HG03378 (cell line): ENCODE measurements around the gene CAPN8.

ENCODE experiments used
- ATAC-seq: cut with Tn5 transposase; IDR thresholded peaks from one replicate; pipeline ENCODE4 v1.9.1; 2021; ENCODE audit warnings: mild to moderate bottlenecking, moderate library complexity; ENCODE audit not compliant: unreplicated experiment

The CAPN8 gene

DNA sequence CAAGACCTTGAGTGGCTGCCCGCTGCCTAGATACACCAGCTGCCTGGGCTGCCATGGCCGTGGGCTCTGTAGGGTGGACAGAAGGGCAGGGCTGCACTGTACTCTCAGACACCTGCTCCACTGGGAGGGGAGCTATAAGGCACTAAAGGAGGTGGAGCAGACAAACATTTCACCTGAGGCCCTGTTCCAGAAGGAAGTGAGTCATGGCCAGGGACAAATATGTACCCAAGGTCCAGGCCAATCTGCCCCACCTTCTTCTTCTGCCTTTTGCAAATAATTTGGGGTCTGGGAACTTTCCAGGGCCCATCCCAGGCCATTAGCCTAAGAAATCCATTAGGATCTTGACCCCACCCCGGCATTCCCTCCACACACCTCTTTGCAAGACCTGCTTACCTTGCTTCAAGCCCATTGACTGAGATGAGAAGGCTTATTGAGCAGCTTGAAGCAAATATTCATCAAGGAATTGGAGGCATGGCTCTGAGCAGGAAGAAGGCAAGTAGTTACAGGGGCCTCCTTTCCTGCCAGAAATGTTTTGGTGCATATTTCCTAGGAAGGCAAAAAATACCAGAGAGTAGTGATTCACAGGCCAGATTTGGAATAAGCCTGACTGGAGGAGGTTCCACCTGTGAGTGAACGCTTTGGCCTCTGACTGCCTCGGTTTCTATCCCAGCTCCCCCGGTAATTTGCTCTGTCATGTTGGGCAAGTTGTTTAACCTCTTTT is at the start of gene CAPN8:
Gene CAPN8, minus strand, starts transcription at position 110 of the 721 bp plus-strand sequence. Its CDS starts 55 bp downstream, at position 55.
- ATAC-seq = no peak

DNA sequence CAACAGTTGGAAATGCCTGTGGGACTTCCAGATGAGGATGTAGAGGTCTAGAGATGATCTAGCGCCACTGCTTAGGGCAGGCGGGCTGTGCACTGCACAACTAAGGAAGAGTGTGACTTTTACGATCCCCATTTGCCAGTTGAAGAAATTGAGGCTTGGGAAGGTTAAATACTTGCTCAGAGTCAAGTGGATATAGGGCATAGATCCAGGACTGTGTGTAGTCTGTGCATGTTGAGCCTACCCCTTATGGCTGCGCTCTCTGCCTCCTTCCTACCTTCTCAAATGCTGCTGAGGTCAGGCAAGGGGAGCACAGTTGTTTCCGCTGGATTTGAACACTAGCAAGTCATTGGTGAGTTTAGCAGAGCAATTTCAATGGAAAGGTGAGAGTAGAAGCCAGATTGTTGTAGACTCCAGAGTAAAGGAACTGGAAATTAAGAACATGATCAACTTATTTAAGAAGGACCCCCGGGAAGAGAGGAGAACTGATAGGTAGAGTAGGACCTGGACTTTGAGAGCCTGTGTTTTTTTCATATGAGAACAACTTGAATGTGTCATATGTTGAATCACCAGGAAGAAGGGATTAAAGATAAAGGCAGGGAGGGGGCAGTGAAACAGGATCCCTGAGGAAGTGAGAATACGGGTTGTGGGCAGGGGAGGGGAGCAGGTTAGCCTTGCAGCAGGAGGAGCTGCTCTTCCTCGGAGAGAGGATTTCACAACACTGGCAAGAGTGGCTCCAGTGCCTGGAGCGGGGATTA is 49.5 kb upstream of the CAPN8 start:
- ATAC-seq = no peak

DNA sequence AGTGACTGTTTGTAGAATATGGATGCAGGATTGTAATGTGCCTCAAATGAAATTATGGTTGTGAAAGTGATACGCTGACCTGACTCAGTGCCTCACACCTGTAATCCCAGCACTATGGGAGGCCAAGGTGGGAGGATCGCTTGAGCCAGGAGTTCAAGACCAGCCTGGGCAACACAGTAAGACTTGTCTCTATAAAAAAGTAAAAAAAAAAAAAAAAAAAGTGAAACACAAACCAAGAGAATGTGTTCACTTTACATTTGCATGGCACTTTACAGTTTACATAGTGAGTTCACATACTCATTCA is 48.9 kb upstream of the CAPN8 start:
- ATAC-seq = no peak

DNA sequence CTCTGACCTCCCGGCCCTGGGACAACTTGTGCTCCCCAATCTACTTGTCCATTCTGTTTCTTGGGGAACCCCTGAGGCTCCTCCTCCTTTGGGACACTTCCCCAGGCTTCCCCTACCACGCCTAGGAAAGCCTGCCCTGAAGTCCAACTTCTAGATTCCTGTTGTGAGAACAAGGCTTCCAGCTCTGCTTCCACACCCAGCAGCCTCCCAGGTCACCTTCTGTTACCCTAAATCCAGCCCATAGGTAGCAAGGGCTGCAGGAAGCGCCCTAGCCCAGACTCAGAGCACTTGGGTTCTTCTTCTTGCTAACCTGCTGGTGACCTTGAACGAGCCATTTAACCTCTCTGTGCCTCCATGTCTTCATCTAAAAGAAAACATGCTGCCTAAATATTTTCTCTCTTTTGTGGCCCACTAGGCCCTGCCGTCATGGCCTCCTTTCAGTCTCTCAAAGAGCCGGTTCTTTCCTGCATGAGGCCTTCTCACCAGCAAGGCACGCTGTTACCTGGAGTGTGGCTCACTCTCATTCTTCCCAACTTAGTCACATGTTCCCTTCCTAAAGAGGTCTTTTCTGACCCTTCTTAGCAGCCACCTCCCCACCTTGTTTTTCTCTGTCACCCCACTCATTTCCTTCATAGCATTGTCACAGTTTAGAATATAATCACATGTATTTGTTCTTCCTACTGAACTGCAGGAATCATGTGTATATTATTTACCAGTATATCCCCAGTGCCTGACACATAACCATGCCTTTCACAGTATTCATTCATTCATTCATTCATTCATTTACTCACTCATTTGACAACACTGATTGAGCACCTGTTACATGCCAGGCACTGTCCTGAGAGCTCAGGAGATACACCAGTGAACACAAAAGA is 48.3 kb upstream of the CAPN8 start:
- ATAC-seq = no peak

DNA sequence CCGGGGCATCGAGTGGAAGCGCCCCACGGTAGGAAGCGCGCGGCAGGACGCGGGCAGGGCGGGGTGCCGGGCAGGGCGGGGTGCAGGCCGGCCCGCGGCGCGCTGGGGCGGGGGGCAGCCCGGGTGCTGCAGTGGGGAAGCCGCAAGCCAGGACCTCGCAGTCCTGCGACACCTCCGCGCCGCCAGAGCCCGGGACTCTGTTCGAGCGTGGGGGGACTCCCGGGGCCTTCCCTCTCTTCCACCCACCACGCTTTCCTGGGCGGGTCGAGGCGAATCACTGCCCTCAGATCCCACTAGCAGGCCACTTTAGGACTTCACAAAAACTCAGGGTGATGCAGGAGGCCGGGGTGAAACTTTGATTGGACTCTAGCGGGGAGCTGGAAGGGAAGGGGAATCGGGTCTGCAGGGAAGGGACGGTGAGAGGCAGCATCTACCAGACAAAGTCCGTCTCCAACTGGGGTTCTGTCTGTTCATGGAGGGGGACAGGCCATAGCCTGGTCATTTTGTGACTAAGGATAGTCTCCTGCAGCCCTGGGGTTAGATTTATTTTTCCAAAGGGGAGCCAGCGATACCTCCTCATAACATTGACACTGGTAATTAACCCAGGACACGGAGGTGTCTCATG is 47.5 kb upstream of the CAPN8 start:
- ATAC-seq = no peak

DNA sequence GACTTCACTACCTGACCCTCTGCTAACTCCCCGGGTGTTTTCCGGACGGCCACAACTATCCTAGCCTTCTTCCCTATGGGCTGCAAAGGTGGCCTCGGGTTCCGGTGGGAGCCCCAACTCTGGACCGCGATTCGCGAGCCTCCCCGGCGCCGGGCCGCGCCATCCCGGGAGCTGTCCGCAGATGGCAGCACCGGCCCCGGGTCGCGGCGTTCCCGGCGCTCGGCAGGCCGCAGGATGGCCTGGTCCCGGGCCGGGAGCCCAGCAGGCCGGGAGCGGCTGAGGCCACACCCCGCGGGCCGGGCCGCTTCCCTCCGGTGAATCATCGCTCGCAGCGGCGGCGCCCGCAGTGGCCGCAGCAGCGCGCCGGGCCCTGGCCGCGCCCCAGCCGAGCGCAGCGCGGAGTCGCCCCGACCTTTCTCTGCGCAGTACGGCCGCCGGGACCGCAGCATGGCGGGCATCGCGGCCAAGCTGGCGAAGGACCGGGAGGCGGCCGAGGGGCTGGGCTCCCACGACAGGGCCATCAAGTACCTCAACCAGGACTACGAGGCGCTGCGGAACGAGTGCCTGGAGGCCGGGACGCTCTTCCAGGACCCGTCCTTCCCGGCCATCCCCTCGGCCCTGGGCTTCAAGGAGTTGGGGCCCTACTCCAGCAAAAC is 46.8 kb upstream of the CAPN8 start, which contains the start of gene CAPN2:
Gene CAPN2, plus strand, starts transcription at position 346 of the 656 bp plus-strand sequence. Its CDS starts 102 bp downstream, at position 448.
- no peak for ATAC-seq

DNA sequence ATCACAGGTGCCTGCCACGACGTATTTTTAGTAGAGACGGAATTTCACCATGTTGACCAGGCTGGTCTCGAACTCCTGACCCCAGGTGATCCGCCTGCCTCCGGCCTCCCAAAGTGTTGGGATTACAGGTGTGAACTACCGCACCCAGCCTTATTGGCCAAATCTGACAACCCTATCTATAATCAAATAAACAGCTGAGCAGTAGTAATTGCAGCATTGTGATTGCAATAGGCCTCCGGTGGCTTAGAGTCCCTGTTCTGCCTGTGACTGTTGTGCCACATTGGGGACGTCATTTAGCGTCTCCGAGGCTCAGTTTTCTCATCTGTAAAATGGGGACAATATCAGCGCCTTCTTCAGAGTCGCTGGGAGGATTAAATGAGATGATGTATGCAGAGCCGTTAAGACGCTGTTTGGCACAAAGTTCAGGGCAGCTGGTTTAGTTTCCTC is 46.3 kb upstream of the CAPN8 start:
- no peak for ATAC-seq

DNA sequence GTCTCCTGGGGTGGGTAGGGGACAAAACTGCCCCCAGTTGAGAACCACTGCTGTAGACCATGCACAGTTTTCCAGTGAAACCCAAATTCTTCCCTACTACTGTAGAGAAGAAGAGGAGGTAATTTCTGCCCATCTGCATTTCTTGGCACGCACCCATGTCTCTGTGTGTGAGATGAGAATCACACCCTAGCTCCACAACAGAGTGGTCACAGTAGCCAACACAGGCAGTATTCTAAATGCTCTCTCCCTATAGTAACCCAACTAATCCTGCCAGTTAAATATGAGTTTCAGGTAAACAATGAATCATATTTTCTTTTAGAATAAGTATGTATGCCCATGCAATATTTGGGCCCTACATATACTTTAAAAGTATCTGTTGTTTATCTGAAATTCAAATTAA is 45.7 kb upstream of the CAPN8 start:
- ATAC-seq = no peak

DNA sequence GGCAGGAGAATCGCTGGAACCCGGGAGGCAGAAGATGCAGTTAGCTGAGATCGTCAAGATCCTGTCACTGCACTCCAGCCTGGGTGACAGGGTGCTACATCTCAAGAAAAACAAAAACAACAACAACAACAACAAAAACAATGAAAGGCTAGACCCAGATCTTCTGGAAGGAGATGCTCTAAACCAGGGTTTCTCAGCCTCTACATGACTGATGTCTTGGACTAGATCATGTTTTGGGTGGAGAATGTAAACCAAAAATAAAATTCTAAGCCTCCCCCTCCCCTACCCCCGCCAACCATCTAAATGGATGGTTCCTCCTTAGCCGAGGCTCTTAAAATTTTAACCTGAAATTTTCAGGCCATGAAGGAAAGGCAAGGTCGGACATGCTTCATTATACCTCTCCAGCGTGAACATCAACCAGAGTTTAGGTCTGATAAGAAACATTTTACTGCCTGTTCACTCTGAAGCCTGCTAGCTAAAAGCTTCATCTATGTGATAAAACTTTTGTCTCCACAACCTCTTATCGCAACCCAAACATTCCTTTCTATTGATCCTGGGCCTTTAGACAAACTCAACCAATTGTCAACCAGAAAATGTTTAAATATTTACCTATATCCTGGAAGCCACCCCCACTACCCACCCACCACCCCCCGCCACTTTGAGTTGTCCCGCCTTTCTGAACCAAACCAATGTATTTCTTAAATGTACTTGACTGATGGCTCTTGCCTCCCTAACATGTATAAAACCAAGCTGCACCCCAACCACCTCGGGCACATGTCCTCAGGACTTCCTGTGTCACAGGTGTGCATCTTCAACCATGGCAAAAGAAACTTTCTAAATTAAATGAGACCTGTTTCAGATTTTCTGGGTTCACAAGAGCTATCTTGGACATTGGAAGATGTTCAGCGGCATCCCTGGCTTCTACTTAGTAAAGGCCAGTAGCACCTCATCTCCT is 45.0 kb upstream of the CAPN8 start:
- ATAC-seq = no peak

DNA sequence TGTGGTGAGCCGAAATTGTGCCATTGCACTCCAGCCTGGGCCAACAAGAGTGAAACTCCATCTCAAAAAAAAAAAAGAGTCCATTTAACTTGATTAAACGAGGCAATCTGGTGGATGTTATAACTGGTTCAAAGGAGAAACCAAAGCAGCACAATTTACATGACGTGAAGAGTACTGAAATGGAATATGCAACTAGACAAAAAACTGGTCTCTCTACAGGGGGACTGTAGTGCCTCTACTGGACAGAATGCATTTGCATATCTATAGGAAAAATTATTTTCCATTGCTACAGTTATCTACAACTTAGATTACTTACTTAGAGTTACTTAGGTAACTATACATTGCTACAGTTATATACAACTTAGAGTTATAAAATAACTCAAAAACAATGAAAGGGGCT is 44.1 kb upstream of the CAPN8 start:
- ATAC-seq = no peak

DNA sequence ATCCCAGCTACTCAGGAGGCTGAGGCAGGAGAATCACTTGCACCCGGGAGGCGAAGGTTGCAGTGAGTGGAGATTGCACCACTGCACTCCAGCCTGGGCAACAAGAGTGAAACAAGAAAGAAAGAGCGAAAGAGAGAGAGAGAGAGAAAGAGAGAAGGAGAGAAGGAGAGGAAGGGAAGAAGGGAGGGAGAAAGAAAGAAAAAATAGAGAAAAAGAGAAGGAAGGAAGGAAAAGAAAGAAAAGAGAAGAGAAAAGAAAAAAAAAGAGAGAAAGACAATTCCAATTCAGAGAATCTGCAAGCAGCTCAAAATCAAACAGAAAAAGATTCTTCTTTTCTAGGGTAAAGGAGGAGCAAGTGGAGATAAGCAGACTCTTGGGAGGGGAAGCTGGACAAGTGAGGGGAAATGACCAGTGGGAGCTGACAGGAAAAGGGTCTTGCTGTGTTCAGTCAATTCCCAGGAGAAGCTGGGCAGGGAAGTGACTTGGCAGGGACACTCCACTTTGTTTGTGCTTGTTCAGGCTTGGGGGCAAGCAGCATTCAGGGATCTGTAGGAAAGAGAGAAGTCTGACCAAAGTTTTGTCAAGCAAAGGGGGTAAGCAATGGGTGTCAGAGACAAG is 43.3 kb upstream of the CAPN8 start:
- no peak for ATAC-seq

DNA sequence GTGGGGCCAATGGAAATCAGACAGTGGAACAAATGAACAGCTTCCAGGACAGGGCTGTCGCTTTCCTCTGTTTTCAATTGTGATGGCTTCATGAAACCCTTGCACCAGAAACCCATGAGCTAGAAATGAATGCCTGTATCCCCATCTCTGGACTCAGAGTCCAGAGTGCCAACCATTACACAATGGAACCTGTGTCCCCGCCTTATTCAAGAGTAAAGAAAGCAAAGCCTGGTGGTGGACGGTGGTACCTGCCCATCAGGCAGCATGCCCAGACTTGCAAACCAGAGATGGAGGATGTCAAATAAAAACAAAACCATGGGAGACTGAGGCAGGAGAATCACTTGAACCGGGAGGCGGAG is 42.5 kb upstream of the CAPN8 start:
- no peak for ATAC-seq

DNA sequence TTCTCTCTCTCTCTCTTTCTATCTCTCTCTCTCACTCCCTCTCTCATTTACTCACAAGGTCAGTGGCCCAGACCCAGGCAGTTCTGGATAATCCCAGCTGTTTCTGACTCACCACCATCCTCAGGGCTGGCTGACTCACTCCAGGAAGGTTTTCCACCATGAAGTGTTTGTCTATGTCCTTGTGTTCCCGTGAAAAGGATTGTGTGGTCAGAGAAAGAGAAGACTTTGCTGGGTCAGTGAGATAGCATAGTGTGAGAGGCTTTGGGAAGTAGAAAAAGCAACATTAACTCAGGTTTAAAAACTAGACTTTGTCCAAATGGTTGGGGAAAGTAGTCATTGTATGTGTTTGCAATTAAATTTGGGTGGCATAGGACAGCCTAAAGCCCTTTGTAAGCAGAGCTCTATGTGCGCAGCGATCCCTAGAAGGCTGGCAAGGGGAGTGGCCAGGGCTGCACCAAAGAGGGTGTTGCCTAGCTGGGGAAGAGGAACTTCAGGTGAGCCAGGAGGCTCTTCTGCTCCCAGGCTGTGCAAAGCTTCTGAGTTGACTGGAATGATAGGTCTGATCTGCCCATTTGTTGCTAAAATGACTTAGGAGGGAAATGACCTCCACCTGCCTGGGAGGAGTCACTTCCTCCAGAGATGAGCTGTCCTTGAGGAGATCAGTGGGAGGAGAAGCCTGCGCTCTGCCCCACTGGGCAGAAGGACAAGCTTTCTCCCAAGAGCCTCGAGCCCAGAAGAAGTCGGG is 41.9 kb upstream of the CAPN8 start:
- no peak for ATAC-seq

DNA sequence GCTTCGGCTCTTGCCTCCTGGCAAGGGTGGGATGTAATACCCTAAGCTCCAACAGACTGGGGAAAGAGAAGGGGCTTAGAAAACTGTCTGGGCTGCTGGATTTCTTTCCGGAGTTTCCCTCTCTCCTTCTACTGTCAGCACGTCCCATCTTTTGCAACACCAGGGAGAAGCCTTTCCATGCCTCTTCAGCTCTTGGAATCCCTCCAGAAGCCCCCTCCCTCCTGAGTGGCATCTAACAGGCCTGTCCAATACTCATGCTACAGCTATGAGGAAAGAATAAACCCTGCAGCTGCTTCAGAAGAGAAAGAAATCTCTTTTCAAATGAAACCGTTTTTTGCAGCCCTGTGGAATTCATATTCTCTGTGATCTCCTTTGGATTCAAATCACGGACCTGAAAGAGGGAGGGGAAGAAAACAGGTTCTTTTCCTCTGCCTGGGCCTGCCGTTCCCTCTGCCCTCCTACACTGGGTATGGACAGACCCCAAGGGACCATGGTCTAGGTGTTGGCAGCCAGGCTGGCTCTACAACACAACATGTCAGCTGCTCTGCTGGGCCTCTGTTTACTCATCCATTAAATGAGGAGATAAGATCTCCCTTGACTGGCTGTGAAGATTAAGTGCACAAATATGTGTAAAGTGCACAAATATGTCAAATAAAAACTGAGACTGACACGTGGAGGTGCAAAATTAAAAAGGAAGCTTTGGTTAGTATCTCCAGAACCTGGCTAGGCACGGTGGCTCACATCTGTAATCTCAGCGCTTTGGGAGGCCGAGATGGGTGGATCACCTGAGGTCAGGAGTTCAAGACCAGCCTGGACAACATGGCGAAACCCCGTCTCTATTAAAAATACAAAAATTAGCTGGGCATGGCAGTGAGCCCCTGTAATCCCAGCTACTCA is 40.8 kb upstream of the CAPN8 start:
- no peak for ATAC-seq

DNA sequence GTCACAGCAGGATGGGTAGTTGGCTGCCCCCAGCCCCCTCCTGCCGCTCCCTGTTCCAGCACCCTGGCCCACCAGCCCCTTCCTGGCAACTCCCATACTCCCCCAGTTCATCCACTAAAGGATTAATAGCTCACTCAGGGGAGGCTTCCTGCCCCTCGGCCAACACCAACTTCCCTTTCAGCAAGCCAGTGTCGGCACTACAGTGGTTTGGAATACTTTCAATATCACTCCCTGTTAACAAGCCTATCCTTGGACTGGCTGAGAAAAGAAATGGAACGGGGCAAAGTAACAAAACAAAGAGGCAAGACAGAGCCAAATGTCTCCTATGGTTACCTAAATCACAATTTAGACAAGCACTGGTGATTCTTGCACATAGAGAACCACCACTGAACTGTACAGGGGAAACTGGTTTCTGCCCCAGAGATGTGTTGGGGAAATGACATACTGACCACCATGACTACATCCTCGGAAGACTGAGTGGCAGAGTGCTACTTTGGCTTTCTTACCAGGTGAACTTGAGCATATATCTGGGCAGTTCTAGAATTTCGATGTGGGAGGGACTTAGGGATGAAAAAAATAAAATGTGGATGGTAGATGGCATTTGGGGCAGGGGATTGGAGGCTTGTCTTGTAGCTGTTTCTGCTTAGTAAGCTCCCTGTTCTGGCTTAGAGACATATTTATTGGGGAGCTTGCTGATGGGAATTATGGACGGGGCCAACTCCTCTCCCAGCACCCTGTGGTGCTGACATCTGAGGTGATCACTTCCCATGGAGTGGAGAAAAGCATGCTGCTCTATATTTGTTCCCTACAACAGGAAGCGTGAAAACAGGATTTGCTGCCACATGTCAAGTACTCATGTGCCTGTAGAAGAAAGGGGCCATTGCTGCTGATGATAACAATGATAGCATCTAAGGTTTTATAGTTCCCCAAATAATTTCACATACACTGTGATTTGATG is 39.7 kb upstream of the CAPN8 start:
- no peak for ATAC-seq

DNA sequence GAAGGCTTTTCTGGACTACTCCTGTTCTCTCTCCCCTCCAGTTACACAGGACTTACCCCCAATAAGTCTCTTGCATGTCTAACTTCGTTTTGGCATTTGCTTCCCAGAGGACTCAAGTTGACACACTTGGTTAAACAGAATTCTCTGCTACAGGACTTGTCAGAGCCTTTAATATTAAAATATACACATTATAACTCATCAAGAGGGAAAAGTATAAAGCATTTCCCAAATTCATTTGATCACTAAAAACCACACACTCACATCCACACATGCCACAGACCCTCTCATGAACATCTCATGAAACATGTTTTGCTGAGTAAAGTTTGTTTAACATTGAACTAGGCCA is 38.1 kb upstream of the CAPN8 start:
- no peak for ATAC-seq
